Activated naive CD4-positive, alpha-beta T cell (primary cell): ENCODE data around the gene MT1X.
"Not testable (repeated sequence)": the region's sequence is repeated elsewhere in the genome, so short reads cannot be mapped to it uniquely, and the experiment has no call there.

Experiments used
- DNase-seq, 4 experiments: peaks; one replicate each; lab custom pipeline; 2025; lab: John Stamatoyannopoulos, UW

Gene MT1X

GRCh38 chr16:56653218-56653617 lies 29.1 kb upstream of the MT1X start:
- no peak for DNase-seq

GRCh38 chr16:56657555-56658326 lies 24.5 kb upstream of the MT1X start, which contains the start of gene MT1F:
Gene MT1F, plus strand, starts transcription at chr16:56657959. Its CDS starts 100 bp downstream, at chr16:56658059.
- peak; percentile 14 to 66 (median 40) for DNase-seq

GRCh38 chr16:56658327-56658875 lies 23.9 kb upstream of the MT1X start:
- DNase-seq: no peak

DNA sequence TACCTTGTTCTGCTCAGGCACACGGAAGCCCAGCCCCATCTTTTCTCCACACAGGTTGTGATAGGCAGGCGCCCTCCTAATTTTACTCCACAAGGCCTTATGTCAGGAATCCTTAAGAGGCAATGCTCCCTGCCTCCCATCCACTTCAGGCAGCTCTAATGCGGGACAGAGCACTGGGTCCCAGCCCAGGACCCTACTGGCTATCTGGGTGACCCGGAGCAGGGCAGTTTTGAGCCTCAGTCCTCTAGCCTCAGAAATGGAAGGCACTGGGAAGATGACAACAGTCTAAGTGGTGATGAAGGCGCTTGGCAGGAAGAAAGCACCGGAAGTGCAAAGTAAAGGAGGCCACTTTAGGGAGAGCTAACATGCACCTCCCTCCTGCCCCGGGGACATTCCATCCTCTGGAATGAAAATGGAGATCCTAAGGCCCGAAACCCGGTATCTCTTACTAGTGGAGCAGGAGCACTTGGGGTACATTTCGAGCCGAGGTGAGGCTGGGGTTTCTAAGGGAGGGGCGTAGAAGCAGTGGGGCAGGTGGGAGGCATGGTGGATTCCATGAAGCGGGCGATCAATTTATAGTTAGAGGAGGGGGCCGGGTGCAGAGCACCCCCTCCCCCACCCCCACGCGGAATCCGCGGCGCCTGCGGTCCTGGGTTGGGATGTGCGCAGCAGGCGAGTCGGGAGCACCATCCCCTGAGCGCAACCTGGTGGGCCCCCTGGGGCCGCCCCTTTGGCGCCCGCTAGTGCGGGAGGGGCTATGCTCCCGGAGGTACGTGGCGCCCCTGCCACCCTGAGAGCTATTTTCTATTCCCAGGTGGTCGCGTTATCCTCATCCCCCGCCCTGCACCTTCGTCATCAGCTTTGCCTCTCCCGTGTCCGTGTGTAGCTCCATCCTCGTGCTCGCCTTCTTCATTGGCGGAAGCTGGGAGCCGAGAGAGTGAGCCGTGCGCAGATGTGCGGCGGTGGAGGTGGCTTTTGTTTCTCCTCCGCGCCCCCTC lies 19.6 kb upstream of the MT1X start:
- DNase-seq: no peak

GRCh38 chr16:56664506-56664905 lies 17.8 kb upstream of the MT1X start:
- DNase-seq: no peak

DNA sequence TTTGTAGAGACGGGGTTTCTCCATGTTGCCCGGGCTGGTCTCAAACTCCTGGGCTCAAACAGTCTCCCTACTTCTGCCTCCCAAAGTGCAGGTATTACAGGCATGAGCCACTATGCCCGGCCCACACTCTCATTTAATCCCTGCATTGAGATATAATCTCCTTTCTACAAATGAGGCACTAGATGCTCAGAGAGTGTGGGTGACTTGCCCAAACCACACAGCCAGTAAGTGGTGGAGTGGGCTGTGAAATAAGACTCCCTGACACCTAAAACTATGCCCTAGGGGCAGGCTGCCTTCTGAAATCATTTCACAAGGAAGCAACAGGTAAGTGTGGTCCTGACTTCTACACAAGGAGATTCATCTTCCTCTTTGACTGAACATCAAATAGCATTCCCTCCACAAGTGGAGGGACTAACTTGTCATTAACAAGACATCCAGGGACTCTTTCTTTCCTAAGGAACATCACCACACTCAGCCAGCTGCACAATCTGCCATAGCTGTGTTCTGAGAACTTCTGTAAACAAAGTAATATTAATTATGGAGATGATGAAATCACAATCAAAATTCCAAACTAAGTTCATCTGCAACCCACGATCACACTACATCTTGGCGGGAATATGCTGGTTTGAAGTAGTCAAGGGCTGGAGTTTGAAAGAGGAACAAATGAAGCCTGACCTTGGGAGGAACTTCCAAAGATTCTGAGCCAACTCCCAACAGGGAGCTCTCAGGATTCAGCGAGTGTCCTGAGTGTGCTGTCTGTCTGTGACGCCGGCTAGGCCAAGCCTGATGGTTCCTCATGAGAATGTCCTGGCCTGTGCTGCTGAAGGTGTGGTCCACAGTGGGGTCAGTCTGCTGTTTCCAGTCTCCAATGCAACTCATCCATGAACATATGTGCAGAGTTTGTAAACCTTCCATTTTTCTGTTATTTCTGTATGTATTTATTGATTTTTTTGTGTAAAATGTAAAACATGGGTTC lies 16.7 kb upstream of the MT1X start:
- not testable (repeated sequence) for DNase-seq

DNA sequence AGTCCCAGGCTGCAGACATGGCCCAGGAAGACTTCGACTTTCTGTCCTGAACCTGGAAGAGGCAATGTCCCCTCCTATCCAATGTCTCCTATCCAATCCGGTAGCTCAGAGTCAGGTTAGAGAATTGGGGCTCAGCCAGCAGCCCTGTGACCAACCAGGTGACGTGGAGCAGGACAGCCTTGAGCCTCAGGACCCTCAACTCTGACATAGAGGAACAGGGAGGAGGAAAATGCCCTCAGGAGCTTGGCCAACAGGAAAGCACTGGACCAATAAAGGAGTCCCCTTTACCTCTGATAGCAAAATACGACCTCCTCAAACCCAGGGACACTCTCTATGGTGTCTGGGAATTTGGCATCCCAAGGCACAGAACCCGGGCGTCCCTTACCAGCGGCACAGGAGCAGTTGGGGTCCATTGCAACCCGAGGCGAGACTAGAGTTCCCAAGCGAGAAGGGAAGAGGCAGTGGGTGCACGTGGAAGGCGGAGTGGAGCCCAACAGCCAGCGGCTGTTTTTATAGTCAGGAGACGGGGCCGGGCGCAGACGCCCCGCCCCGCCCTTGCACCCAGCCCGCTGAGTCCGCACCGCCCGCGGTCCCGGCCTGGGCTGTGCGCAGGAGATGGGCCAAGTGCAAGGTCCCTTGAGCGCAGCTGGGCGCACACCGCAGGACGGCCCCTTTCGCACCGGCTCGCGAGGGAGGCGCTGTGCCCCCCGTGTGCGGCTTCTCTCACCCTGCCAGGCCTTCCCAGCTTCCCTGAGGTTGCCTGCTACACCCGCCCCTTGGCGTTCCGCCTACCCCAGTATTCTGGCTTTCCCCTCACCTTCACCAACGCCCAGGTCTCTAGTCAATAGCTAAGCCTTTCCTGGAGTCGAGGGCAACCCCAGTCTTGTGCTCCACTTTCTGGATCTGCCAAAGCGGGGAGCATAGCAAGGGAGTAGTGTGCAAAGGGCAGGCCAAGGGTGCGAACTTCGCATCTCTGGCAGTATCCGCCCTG lies 14.4 kb upstream of the MT1X start, which contains the start of gene MT1G:
TSS of gene MT1G (minus strand) at position 485 of the 991 bp plus-strand sequence. CDS start at position 413, 72 bp downstream.
- DNase-seq: no peak

DNA sequence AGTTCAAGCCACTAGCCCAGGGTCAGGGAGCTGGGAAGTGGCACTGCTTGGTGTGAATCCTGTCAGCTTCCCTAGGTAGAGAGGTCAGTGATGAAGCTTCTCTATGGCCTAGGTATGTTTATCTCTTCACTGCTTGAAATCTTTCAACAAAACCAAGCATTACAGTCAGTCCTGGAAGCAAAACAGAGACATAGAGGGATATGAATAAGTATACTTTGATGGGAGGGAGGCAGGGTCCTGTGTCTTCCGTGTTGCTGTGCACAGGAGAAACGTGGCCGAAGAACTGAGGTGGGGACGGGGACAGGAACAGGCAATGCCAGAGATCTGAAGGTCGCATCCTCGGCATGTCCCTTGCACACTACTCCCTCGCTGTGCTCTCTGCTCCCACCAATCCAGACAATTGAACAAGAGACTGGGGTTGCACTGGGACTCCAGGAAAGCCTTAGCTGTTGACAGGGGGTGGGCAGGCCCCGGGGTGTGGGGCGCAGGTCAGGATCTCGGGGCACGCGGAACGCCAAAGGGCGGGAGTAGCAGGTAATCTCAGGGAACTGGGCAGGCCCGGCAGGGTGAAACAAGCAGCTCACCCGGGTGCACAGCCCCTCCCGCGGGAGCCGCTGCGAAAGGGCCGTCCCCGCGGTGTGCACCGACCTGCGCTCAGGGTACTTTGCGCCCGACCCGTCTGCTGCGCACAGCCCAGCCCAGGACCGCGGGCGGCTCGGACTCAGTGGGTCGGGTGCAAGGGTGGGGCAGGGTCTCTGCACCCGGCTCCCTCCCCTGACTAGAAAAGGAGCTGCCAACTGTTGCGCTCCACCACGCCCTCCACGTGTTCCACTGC lies 13.0 kb upstream of the MT1X start, which contains the start of gene MT1H:
TSS of gene MT1H (plus strand) at position 810 of the 835 bp plus-strand sequence. CDS start 71 bp downstream, outside the sequence.
- no peak for DNase-seq

DNA sequence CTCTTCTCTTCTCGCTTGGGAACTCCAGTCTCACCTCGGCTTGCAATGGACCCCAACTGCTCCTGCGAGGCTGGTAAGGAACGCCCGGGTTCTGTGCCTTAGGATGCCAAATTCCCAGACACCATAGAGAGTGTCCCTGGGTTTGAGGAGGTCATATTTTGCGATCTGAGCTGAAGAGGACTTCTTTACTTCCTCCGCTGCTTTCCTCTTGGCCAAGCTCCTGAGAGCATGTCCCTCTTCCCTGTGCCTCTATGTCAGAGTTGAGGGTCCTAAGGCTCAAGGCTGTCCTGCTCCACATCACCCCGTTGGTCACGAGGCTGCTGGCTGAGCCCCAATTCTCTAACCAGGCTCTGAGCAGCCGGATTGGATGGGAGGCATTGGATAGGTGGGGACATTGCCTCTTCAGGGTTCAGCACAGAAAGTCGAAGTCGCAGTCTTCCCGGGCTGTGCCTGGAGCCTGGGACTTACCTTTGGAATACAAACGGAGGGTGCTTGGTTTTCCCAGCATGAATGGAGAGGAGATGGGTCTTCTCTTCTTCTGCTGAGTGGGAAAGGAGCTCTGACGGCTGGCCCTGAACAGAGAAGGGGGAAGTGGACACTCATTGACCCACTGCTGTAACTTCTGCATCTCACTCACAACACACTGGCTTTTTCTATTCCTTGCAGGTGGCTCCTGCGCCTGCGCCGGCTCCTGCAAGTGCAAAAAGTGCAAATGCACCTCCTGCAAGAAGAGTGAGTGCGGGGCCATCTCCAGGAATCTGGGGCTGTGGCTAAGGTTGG lies 12.2 kb upstream of the MT1X start:
- no peak for DNase-seq

DNA sequence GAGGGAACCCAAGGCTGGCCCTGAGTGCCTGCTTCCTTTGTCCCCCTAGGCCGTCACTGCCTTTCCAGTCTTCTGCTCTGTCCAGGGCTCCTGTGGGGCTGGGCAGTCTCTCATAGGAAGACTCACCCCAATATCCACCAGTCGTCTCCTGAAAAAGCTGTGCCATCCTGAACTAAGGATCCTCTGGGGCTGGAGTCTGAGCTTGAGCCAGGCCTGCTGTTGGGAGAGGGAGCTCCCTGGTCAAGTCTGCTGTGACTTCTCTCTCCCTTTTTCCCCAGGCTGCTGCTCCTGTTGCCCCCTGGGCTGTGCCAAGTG lies 11.7 kb upstream of the MT1X start:
- DNase-seq: no peak

DNA sequence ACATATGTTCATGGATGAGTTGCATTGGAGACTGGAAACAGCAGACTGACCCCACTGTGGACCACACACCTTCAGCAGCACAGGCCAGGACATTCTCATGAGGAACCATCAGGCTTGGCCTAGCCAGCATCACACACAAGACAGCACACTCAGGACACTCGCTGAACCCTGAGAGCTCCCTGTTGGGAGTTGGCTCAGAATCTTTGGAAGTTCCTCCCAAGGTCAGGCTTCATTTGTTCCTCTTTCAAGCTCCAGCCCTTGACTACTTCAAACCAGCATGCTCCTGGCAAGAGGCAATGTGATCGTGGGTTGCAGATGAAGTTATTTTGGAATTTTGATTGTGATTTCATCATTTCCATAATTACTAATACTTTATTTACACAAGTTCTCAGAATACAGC lies 10.6 kb upstream of the MT1X start:
- not testable (repeated sequence) for DNase-seq

DNA sequence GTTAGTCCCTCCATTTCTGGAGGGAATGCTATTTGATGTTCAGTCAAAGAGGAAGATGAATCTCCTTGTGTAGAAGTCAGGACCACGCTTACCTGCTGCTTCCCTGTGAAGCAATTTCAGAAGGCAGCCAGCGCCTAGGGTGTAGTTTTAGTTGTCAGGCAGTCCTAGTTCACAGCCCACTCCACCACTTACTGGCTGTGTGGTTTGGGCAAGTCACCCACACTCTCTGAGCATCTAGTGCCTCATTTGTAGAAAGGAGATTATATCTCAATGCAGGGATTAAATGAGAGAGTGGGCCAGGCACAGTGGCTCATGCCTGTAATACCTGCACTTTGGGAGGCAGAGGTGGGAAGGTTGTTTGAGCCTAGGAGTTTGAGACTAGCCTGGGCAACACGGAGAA lies 10.1 kb upstream of the MT1X start:
- not testable (repeated sequence) for DNase-seq

GRCh38 chr16:56672761-56673536 lies 9.3 kb upstream of the MT1X start:
- DNase-seq: no peak

- DNase-seq: peak in 1 of 4 experiments; percentile 12
Observed at GRCh38 chr16:56673921-56674320, 8.3 kb upstream of the MT1X start.

GRCh38 chr16:56674570-56674969 lies 7.7 kb upstream of the MT1X start:
- DNase-seq: not testable (repeated sequence)

GRCh38 chr16:56675685-56676210 lies 6.5 kb upstream of the MT1X start:
- DNase-seq: peak in 1 of 4 experiments; percentile 46

DNA sequence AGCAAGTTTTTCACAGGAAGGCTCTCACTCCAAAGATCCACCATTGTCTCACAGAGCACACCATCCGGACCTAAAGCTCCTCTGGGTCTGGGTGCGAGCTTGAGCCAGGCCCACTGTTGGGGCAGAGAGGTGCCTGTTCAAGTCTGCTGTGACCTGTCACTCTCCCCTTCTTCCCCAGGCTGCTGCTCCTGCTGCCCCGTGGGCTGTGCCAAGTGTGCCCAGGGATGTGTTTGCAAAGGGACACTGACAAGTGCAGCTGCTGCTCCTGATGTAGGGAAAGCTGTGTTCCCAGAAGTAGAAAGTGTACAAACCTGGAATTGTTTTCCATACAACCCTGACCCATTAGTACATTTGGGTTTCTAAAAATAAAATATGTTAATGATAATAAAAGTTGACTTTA lies 4.8 kb upstream of the MT1X start:
- no peak for DNase-seq
